PC-3 (cell line): ENCODE measurements around the gene MAD1L1. TPM values are rescaled to one million over a fixed set of nuclear protein-coding genes. Genes with fewer than 3 reads are reported as not detected.
A peak's percentile ranks its signal among the peaks of the same experiment; 100 is the strongest.

Experiments
- ATAC-seq: fragments of 200-7000 bp; cut with Tn5 transposase; 2 replicates; pipeline ENCODE4 v1.9.1; 2020; ENCODE audit warnings: mild to moderate bottlenecking, moderate library complexity
- BruUV-seq: library from RNA; stranded (reverse); fragments of 400-500 nt; replicated peaks from 2 replicates; lab custom pipeline; 2021; lab: Mats Ljungman, UMichigan
- CTCF ChIA-PET: fragments of 300-600 bp; sonication (Branson Sonifier 250); formaldehyde crosslinking; loops from one replicate; lab custom pipeline; 2022; ENCODE audit warnings: antibody characterized with exemption; lab: Charles Lee
- POLR2A ChIA-PET: fragments of 300-600 bp; sonication (Branson Sonifier 250); formaldehyde crosslinking; loops from one replicate; lab custom pipeline; 2022; ENCODE audit warnings: antibody characterized with exemption; ENCODE audit not compliant: unreplicated experiment; lab: Charles Lee
- DNase-seq: peaks from one replicate; pipeline ENCODE4 v3.0.0-alpha.2; 2015
- H2AFZ ChIP-seq: fragments of 300-600 bp; sonication (generic); 2 replicates; pipeline ENCODE4 v1.6.0; 2016; ENCODE audit warnings: antibody characterized with exemption, low read length
- H3F3A ChIP-seq: fragments of 300-600 bp; sonication (generic); one replicate; pipeline ENCODE4 v1.6.0; 2017; ENCODE audit warnings: antibody characterized with exemption, low read length, control low read depth, mild to moderate bottlenecking; ENCODE audit not compliant: unreplicated experiment
- H3K27ac ChIP-seq: fragments of 300-600 bp; sonication (generic); 2 replicates; pipeline ENCODE4 v1.5.1; 2016; ENCODE audit warnings: mild to moderate bottlenecking, low read length
- H3K27me3 ChIP-seq: fragments of 300-600 bp; sonication (generic); 2 replicates; pipeline ENCODE4 v1.6.1; 2016; ENCODE audit warnings: low read length, mixed read lengths
- H3K36me3 ChIP-seq: fragments of 300-600 bp; sonication (generic); 2 replicates; pipeline ENCODE4 v1.6.1; 2016; ENCODE audit warnings: low read depth, mixed run types, low read length, mixed read lengths
- H3K4me1 ChIP-seq: fragments of 300-600 bp; sonication (generic); 2 replicates; pipeline ENCODE4 v1.5.1; 2016; ENCODE audit warnings: low read length; ENCODE audit not compliant: insufficient read depth
- H3K4me2 ChIP-seq: fragments of 300-600 bp; sonication (generic); 2 replicates; pipeline ENCODE4 v1.6.0; 2016; ENCODE audit warnings: low read length
- H3K4me3 ChIP-seq: fragments of 300-600 bp; sonication (generic); 2 replicates; pipeline ENCODE4 v1.5.1; 2016; ENCODE audit warnings: mild to moderate bottlenecking, low read length, mixed read lengths
- H3K79me2 ChIP-seq: fragments of 300-600 bp; sonication (generic); 2 replicates; pipeline ENCODE4 v1.6.1; 2017; ENCODE audit warnings: low read length, mixed read lengths
- H3K9ac ChIP-seq: fragments of 300-600 bp; sonication (generic); 2 replicates; pipeline ENCODE4 v1.6.0; 2016; ENCODE audit warnings: mild to moderate bottlenecking, low read length
- H3K9me2 ChIP-seq: fragments of 300-600 bp; sonication (generic); replicated peaks from 2 replicates; pipeline ENCODE4 v1.6.1; 2016; ENCODE audit warnings: mixed run types, low read length, mixed read lengths
- H3K9me3 ChIP-seq: fragments of 300-600 bp; sonication (generic); 2 replicates; pipeline ENCODE4 v1.6.1; 2016; ENCODE audit warnings: low read length, mixed read lengths
- H4K20me1 ChIP-seq: fragments of 300-600 bp; sonication (generic); 2 replicates; pipeline ENCODE4 v1.6.1; 2016; ENCODE audit warnings: low read length, mixed read lengths
- CTCF ChIP-seq: fragments of 300-600 bp; sonication (generic); conservative IDR thresholded peaks from 2 replicates; pipeline ENCODE4 v1.5.1; 2017; ENCODE audit warnings: antibody characterized with exemption, low read depth, mild to moderate bottlenecking, low read length
- EZH2 ChIP-seq: fragments of 300-600 bp; sonication (generic); IDR thresholded peaks from one replicate; pipeline ENCODE4 v1.6.1; 2017; ENCODE audit warnings: antibody characterized with exemption, mild to moderate bottlenecking, low read length; ENCODE audit not compliant: unreplicated experiment
- EZH2phosphoT487 ChIP-seq: fragments of 300-600 bp; sonication (generic); IDR thresholded peaks from 2 replicates; pipeline ENCODE4 v1.6.1; 2018; ENCODE audit warnings: mild to moderate bottlenecking, antibody characterized with exemption, low read length, borderline replicate concordance
- intact Hi-C: fragments of 100-400 bp; cut with micrococcal nuclease; formaldehyde crosslinking; loops from 2 replicates; pipeline ENCODE4 v1.9.0; 2023
- total RNA-seq: library from RNA; depleted of rRNA; stranded (reverse); fragments of >200 nt; gene quantifications from 2 replicates; pipeline ENCODE4 v1.2.3, GENCODE V29; 2014

MAD1L1 gene
- total RNA-seq, 1 experiment from 2014 or later = 88.4 TPM

GRCh38 chr7:2092279-2092678, 140.5 kb downstream of the MAD1L1 start:
- ATAC-seq = no peak

GRCh38 chr7:2090526-2091520, 141.9 kb downstream of the MAD1L1 start:
- no peaks in the 10 kb centered on the region for H3F3A ChIP-seq
- H3K4me2 ChIP-seq = no peak overlapping the region
- intact Hi-C loops = no loop called here
- CTCF ChIA-PET = no interaction called here
- DNase-seq (no peak), ATAC-seq (no peak)
- no peak for TF ChIP-seq EZH2phosphoT487
- H3K27me3 ChIP-seq = no peaks in the 10 kb centered on the region
- H4K20me1 ChIP-seq = no peaks in the 10 kb centered on the region
- H3K9ac ChIP-seq = no peak overlapping the region
- no peaks in the 10 kb centered on the region for H3K9me2 ChIP-seq
- no peak overlapping the region for H2AFZ ChIP-seq
- H3K4me1 ChIP-seq = no peaks in the 10 kb centered on the region
- H3K9me3 ChIP-seq = no peaks in the 10 kb centered on the region
- H3K27ac ChIP-seq = no peak overlapping the region
- H3K36me3 ChIP-seq = no peaks in the 10 kb centered on the region
- POLR2A ChIA-PET = interaction anchor here (0.6 kb wide), 1 partner anchor 267 kb away, joined by 3 read pairs; no protein-coding TSS in a partner anchor
- no peak overlapping the region for H3K4me3 ChIP-seq
- no TSS peak for BruUV-seq
- no peaks in the 10 kb centered on the region for H3K79me2 ChIP-seq

More at GRCh38 chr7:2092279-2092678, 140.5 kb downstream of the MAD1L1 start:
- no peaks in the 10 kb centered on the region for H3K9me2 ChIP-seq
- no peaks in the 10 kb centered on the region for H3F3A ChIP-seq
- H3K9ac ChIP-seq = no peak overlapping the region
- no peaks in the 10 kb centered on the region for H3K9me3 ChIP-seq
- H3K4me1 ChIP-seq = no peaks in the 10 kb centered on the region
- H3K4me3 ChIP-seq = no peak overlapping the region
- CTCF ChIA-PET = no interaction called here
- no peaks in the 10 kb centered on the region for H3K36me3 ChIP-seq
- H4K20me1 ChIP-seq = no peaks in the 10 kb centered on the region
- intact Hi-C loops = no loop called here
- H3K27ac ChIP-seq = no peak overlapping the region
- DNase-seq = peak; percentile 20
- no TSS peak for BruUV-seq
- H3K79me2 ChIP-seq = no peaks in the 10 kb centered on the region
- H3K27me3 ChIP-seq = no peaks in the 10 kb centered on the region
- no peak overlapping the region for H3K4me2 ChIP-seq
- TF ChIP-seq CTCF = no peak
- TF ChIP-seq EZH2phosphoT487 = no peak
- no peak for TF ChIP-seq EZH2
- POLR2A ChIA-PET = no interaction called here
- H2AFZ ChIP-seq = no peak overlapping the region

- H3K4me3 ChIP-seq = no peak overlapping the region
- H3K27ac ChIP-seq = no peak overlapping the region
- no peaks in the 10 kb centered on the region for H3K27me3 ChIP-seq
- no TSS peak for BruUV-seq
- no peaks in the 10 kb centered on the region for H3F3A ChIP-seq
- no peaks in the 10 kb centered on the region for H4K20me1 ChIP-seq
- H3K9me2 ChIP-seq = no peaks in the 10 kb centered on the region
- H3K4me2 ChIP-seq = no peak overlapping the region
- no peaks in the 10 kb centered on the region for H3K79me2 ChIP-seq
- CTCF ChIA-PET = no interaction called here
- no peak for ATAC-seq
- POLR2A ChIA-PET = no interaction called here
- H3K4me1 ChIP-seq = no peaks in the 10 kb centered on the region
- H3K9me3 ChIP-seq = no peaks in the 10 kb centered on the region
- H2AFZ ChIP-seq = no peak overlapping the region
- TF ChIP-seq EZH2phosphoT487 (no peak), CTCF (no peak), EZH2 (no peak)
- H3K36me3 ChIP-seq = no peaks in the 10 kb centered on the region
- no peak overlapping the region for H3K9ac ChIP-seq
- intact Hi-C loops = no loop called here
- DNase-seq = no peak
These were observed 143.9 kb downstream of the MAD1L1 start for GRCh38 chr7:2088801-2089200.
